Upper lobe of right lung (tissue), 1 donor: ENCODE results near the gene PAFAH1B1. TPM values are rescaled to one million over a fixed set of nuclear protein-coding genes. Genes with fewer than 3 reads are reported as not detected.
"Not testable (repeated sequence)": the region's sequence is repeated elsewhere in the genome, so short reads cannot be mapped to it uniquely, and the experiment has no call there.

Experiments
- ATAC-seq: fragments of 200-7000 bp; cut with Tn5 transposase; one replicate; pipeline ENCODE4 v1.9.1; 2020; ENCODE audit warnings: mild to moderate bottlenecking, moderate library complexity
- DNase-seq: peaks from one replicate; pipeline ENCODE4 v3.0.0-alpha.2; 2020
- H3K27ac ChIP-seq: fragments of 200-600 bp; one replicate; pipeline ENCODE4 v1.8.0; 2022
- H3K27me3 ChIP-seq: fragments of 200-600 bp; one replicate; pipeline ENCODE4 v1.8.0; 2022; ENCODE audit warnings: mild to moderate bottlenecking
- H3K36me3 ChIP-seq: fragments of 200-600 bp; one replicate; pipeline ENCODE4 v1.8.0; 2022
- H3K4me1 ChIP-seq: fragments of 200-600 bp; one replicate; pipeline ENCODE4 v1.8.0; 2022
- H3K4me3 ChIP-seq: fragments of 200-600 bp; one replicate; pipeline ENCODE4 v1.8.0; 2022; ENCODE audit warnings: mild to moderate bottlenecking
- H3K9me3 ChIP-seq: fragments of 200-600 bp; one replicate; pipeline ENCODE4 v1.8.0; 2022
- CTCF ChIP-seq: fragments of 200-600 bp; IDR thresholded peaks from one replicate; pipeline ENCODE4 v1.8.0; 2022; ENCODE audit warnings: antibody characterized with exemption
- intact Hi-C: fragments of 100-400 bp; cut with DNase I; formaldehyde crosslinking; loops from one replicate; pipeline ENCODE4 v1.11.0; 2022
- total RNA-seq: library from RNA; stranded (reverse); fragmentation: NEBNext Ultra II Directional; extraction: Animal tissue kit (Norgen Biotek cat#: 25700); gene quantifications from one replicate; pipeline ENCODE4 v1.2.1, GENCODE V29; 2021
- donor health status: DM: no; HTN: yes; CAD: no; lungs with severe emphysema.

PAFAH1B1 gene
- total RNA-seq, 1 donor from 2014 or later = 144 TPM

- H3K4me1 ChIP-seq = no peaks in the 10 kb centered on the region
- no peaks in the 10 kb centered on the region for H3K27me3 ChIP-seq
- no peaks in the 10 kb centered on the region for H3K9me3 ChIP-seq
- no peak for DNase-seq
- no peak overlapping the region for H3K27ac ChIP-seq
- ATAC-seq = no peak
- no peak overlapping the region for H3K4me3 ChIP-seq
- H3K36me3 ChIP-seq = peaks cover 23% of the 10 kb centered on the region
- TF ChIP-seq CTCF = no peak
- intact Hi-C loops = no loop called here
Observed at GRCh38 chr17:2649191-2649590, 55.7 kb downstream of the PAFAH1B1 start.

- H3K36me3 ChIP-seq = peaks cover 14% of the 10 kb centered on the region
- ATAC-seq, H3K27me3 ChIP-seq, DNase-seq, H3K4me1 ChIP-seq, H3K4me3 ChIP-seq, H3K27ac ChIP-seq, intact Hi-C loops, H3K9me3 ChIP-seq: not testable (repeated sequence)
Observed at GRCh38 chr17:2652911-2653310, 59.5 kb downstream of the PAFAH1B1 start.

GRCh38 chr17:2655546-2655945 lies 62.1 kb downstream of the PAFAH1B1 start:
- DNase-seq = no peak
- no peak overlapping the region for H3K4me3 ChIP-seq
- peaks cover 4% of the 10 kb centered on the region for H3K4me1 ChIP-seq
- TF ChIP-seq CTCF = no peak
- no peaks in the 10 kb centered on the region for H3K9me3 ChIP-seq
- no peaks in the 10 kb centered on the region for H3K27me3 ChIP-seq
- H3K27ac ChIP-seq = no peak overlapping the region
- intact Hi-C loops = no loop called here
- peaks cover 9% of the 10 kb centered on the region for H3K36me3 ChIP-seq
- ATAC-seq = no peak

GRCh38 chr17:2656283-2656682 lies 62.8 kb downstream of the PAFAH1B1 start:
- TF ChIP-seq CTCF = no peak
- intact Hi-C loops = no loop called here
- Histone ChIP-seq H3K4me3 (no peak overlapping the region), H3K4me1 (peaks cover 4% of the 10 kb centered on the region), H3K27me3 (no peaks in the 10 kb centered on the region), H3K27ac (no peak overlapping the region), H3K9me3 (no peaks in the 10 kb centered on the region), H3K36me3 (peaks cover 9% of the 10 kb centered on the region)
- DNase-seq (no peak), ATAC-seq (no peak)

GRCh38 chr17:2659337-2659736 lies 65.9 kb downstream of the PAFAH1B1 start:
- H3K4me1 ChIP-seq, H3K27ac ChIP-seq, H3K4me3 ChIP-seq, DNase-seq, H3K9me3 ChIP-seq, intact Hi-C loops, H3K27me3 ChIP-seq, H3K36me3 ChIP-seq: not testable (repeated sequence)
- ATAC-seq = peak; percentile 72

- intact Hi-C loops, H3K4me3 ChIP-seq, ATAC-seq: not testable (repeated sequence)
Observed at GRCh38 chr17:2660410-2660809, 67.0 kb downstream of the PAFAH1B1 start.

GRCh38 chr17:2672026-2672425 lies 78.6 kb downstream of the PAFAH1B1 start:
- no peak overlapping the region for H3K27ac ChIP-seq
- intact Hi-C loops = no loop called here
- DNase-seq (no peak), ATAC-seq (no peak)
- no peaks in the 10 kb centered on the region for H3K4me1 ChIP-seq
- TF ChIP-seq CTCF = no peak
- H3K27me3 ChIP-seq = no peaks in the 10 kb centered on the region
- H3K4me3 ChIP-seq = no peak overlapping the region
- no peaks in the 10 kb centered on the region for H3K9me3 ChIP-seq
- peaks cover 97% of the 10 kb centered on the region for H3K36me3 ChIP-seq

More at GRCh38 chr17:2660410-2660809, 67.0 kb downstream of the PAFAH1B1 start:
- H3K4me1 ChIP-seq, H3K27ac ChIP-seq, H3K27me3 ChIP-seq, H3K9me3 ChIP-seq, DNase-seq, H3K36me3 ChIP-seq: not testable (repeated sequence)

- H3K27me3 ChIP-seq, ATAC-seq, H3K27ac ChIP-seq, H3K4me3 ChIP-seq, H3K4me1 ChIP-seq, intact Hi-C loops, H3K9me3 ChIP-seq, DNase-seq: not testable (repeated sequence)
- H3K36me3 ChIP-seq = peaks cover 91% of the 10 kb centered on the region
Observed at GRCh38 chr17:2679247-2679646, 85.8 kb downstream of the PAFAH1B1 start.
